GM12878 (cell line): Measurements from ENCODE around the gene SPG7. TPM values are rescaled to one million over a fixed set of nuclear protein-coding genes. Genes with fewer than 3 reads are reported as not detected.

Experiments
- ATAC-seq: fragments of 200-7000 bp; cut with Tn5 transposase; 3 replicates; pipeline ENCODE4 v1.9.1; 2020; ENCODE audit warnings: mild to moderate bottlenecking, moderate library complexity
- BruUV-seq: library from RNA; stranded (reverse); fragments of 400-500 nt; replicated peaks from 2 replicates; lab custom pipeline; 2021; lab: Mats Ljungman, UMichigan
- CTCF ChIA-PET: fragments of 300-600 bp; sonication (Branson Sonifier 250); formaldehyde crosslinking; extraction: SDS; loops from one replicate; lab custom pipeline; 2021; ENCODE audit warnings: inconsistent platforms; lab: Yijun Ruan, JAX
- POLR2A ChIA-PET: fragments of 350-600 bp; formaldehyde crosslinking; extraction: SDS; loops from one replicate; lab custom pipeline; 2021; ENCODE audit warnings: inconsistent platforms; lab: Charles Lee
- RAD21 ChIA-PET: fragments of 300-600 bp; sonication (Branson Sonifier 250); formaldehyde crosslinking; loops from one replicate; lab custom pipeline; 2023; ENCODE audit warnings: antibody characterized with exemption; ENCODE audit not compliant: unreplicated experiment; lab: Charles Lee
- SMC1A ChIA-PET: fragments of 300-600 bp; sonication (Branson Sonifier 250); formaldehyde crosslinking; loops from one replicate; lab custom pipeline; 2023; ENCODE audit not compliant: unreplicated experiment, uncharacterized antibody; lab: Charles Lee
- DNase-seq: peaks from one replicate; pipeline ENCODE4 v3.0.0-alpha.2; 2011; ENCODE audit warnings: low read depth, low spot score
- FAIRE-seq: peaks from 3 replicates; lab custom pipeline; 2011; peaks lifted over from hg19 to GRCh38; lab: Jason Lieb, UNC
- H2AFZ ChIP-seq: 2 replicates; pipeline ENCODE4 v1.6.0; 2011; ENCODE audit warnings: low read depth, low read length, control low read depth; ENCODE audit not compliant: control insufficient read depth
- H3K27ac ChIP-seq: 2 replicates; pipeline ENCODE4 v1.5.1; 2011; ENCODE audit warnings: control low read depth; ENCODE audit not compliant: control insufficient read depth, insufficient read depth
- H3K27me3 ChIP-seq, 2 experiments: replicated peaks in 1 of 2; 2 replicates each; pipeline versions ENCODE4 v1.6.0 to v1.6.1; 2011; ENCODE audit warnings: low read length in 1 of 2; ENCODE audit not compliant: control insufficient read depth in 2 of 2, insufficient read depth in 2 of 2
- H3K36me3 ChIP-seq, 2 experiments: 2 replicates each; pipeline ENCODE4 v1.5.1; 2011; ENCODE audit warnings: low read length in 1 of 2; ENCODE audit not compliant: control insufficient read depth in 2 of 2, insufficient read depth in 2 of 2
- H3K4me1 ChIP-seq: 2 replicates; pipeline ENCODE4 v1.6.1; 2011; ENCODE audit warnings: mild to moderate bottlenecking, low read length, moderate library complexity, mixed read lengths; ENCODE audit not compliant: control insufficient read depth, insufficient read depth
- H3K4me2 ChIP-seq: 2 replicates; pipeline ENCODE4 v1.6.0; 2011; ENCODE audit warnings: control low read depth; ENCODE audit not compliant: control insufficient read depth, insufficient read depth
- H3K4me3 ChIP-seq: fragments of 200-600 bp; sonication (generic); 2 replicates; pipeline ENCODE4 v1.5.1; 2016
- H3K79me2 ChIP-seq: 2 replicates; pipeline ENCODE4 v1.6.0; 2011; ENCODE audit warnings: low read length; ENCODE audit not compliant: control insufficient read depth, insufficient read depth
- H3K9ac ChIP-seq: 2 replicates; pipeline ENCODE4 v1.8.0; 2011; ENCODE audit warnings: low read length, control low read depth, mixed read lengths; ENCODE audit not compliant: control insufficient read depth, insufficient read depth
- H3K9me3 ChIP-seq: replicated peaks from 3 replicates; pipeline ENCODE4 v1.5.1; 2011; ENCODE audit warnings: mild to moderate bottlenecking, low read length; ENCODE audit not compliant: control insufficient read depth, insufficient read depth
- H4K20me1 ChIP-seq: 2 replicates; pipeline ENCODE4 v1.6.0; 2011; ENCODE audit not compliant: control insufficient read depth, insufficient read depth
- CREM ChIP-seq: IDR thresholded peaks from 2 replicates; pipeline ENCODE4 v1.6.1; 2014; ENCODE audit warnings: antibody characterized with exemption, low read depth
- CUX1 ChIP-seq: IDR thresholded peaks from 2 replicates; pipeline ENCODE4 v1.6.1; 2012; ENCODE audit warnings: improper control_type of control experiment, low read depth, low read length; ENCODE audit not compliant: insufficient replicate concordance
- EGR1 ChIP-seq, 2 experiments: IDR thresholded peaks; 1 replicate in 1 of 2; 2 replicates in 1 of 2; pipeline ENCODE4 v1.6.1; 2011 to 2012; ENCODE audit warnings: low read depth in 2 of 2, low read length in 2 of 2, borderline replicate concordance in 1 of 2, mild to moderate bottlenecking in 1 of 2, moderate library complexity in 1 of 2
- ELK1 ChIP-seq: IDR thresholded peaks from 2 replicates; pipeline ENCODE4 v1.6.1; 2012; ENCODE audit warnings: low read depth, low read length, improper control_type of control experiment
- HDAC2 ChIP-seq: fragments of 200-600 bp; sonication (generic); IDR thresholded peaks from 2 replicates; pipeline ENCODE4 v1.6.1; 2017
- IRF3 ChIP-seq: fragments of 450-650 bp; IDR thresholded peaks from 2 replicates; pipeline ENCODE4 v1.6.1; 2014; ENCODE audit warnings: mild to moderate bottlenecking
- MEF2B ChIP-seq: fragments of 450-650 bp; IDR thresholded peaks from 2 replicates; pipeline ENCODE4 v1.6.1; 2018; ENCODE audit warnings: mild to moderate bottlenecking, moderate library complexity; ENCODE audit not compliant: partially characterized antibody, poor library complexity, severe bottlenecking
- MXI1 ChIP-seq: fragments of 150-350 bp; IDR thresholded peaks from 2 replicates; pipeline ENCODE4 v1.6.1; 2011; ENCODE audit warnings: low read depth, mild to moderate bottlenecking, inconsistent platforms, low read length, improper control_type of control experiment
- NR2C2 ChIP-seq: IDR thresholded peaks from 2 replicates; pipeline ENCODE4 v1.6.1; 2011; ENCODE audit warnings: borderline replicate concordance, low read depth; ENCODE audit not compliant: control insufficient read depth, insufficient read length
- NR2F1 ChIP-seq: fragments of 450-650 bp; conservative IDR thresholded peaks from 2 replicates; pipeline ENCODE4 v1.6.1; 2017; ENCODE audit warnings: mild to moderate bottlenecking
- SP1 ChIP-seq: IDR thresholded peaks from one replicate; pipeline ENCODE4 v1.6.1; 2011; ENCODE audit warnings: low read depth, low read length
- TAF1 ChIP-seq: IDR thresholded peaks from 2 replicates; pipeline ENCODE4 v1.6.1; 2011; ENCODE audit warnings: mild to moderate bottlenecking, low read depth, low read length, borderline replicate concordance
- TCF7 ChIP-seq: IDR thresholded peaks from 2 replicates; pipeline ENCODE4 v1.6.1; 2014; ENCODE audit warnings: antibody characterized with exemption, borderline replicate concordance
- ZNF274 ChIP-seq: IDR thresholded peaks from one replicate; pipeline ENCODE4 v1.8.0; 2011; ENCODE audit not compliant: insufficient read length, insufficient read depth
- WGBS: methylation state at CpG from one replicate; pipeline ENCODE4 v1.1.6; 2016; ENCODE audit warnings: low lambda C conversion rate; ENCODE audit not compliant: insufficient replicate concordance, insufficient coverage; ENCODE audit errors: missing lambda C conversion rate; 5-methylcytosine and 5-hydroxymethylcytosine counted together
- in situ Hi-C: fragments of 300-500 bp; cut with MboI; formaldehyde crosslinking; loops from 9 replicates; pipeline ENCODE4 v1.14.3; 2018; ENCODE audit warnings: mixed read lengths
- intact Hi-C: fragments of 100-400 bp; cut with micrococcal nuclease; formaldehyde crosslinking; loops from one replicate; pipeline ENCODE4 v1.14.2; 2022; ENCODE audit not compliant: unreplicated experiment
- polyA plus RNA-seq, 11 experiments: library from polyadenylated mRNA; depleted of rRNA in 4 of 11; unstranded in 6 of 11; stranded (reverse) in 5 of 11; fragments of >200 nt; fragmentation: Nextera tagmentation in 4 of 11; fragmentation: Illumina TruSeq in 1 of 11; extraction: Ambion mirVana in 4 of 11; extraction: Trizol in 1 of 11; gene quantifications; 1 replicate in 1 of 11; 2 replicates in 10 of 11; pipeline versions ENCODE4 v1.2.1 to v1.2.3, GENCODE V29; 2011 to 2016; ENCODE audit warnings: inconsistent platforms in 2 of 11, missing spikeins in 2 of 11, low read depth in 1 of 11
- total RNA-seq, 4 experiments: library from RNA; depleted of rRNA in 3 of 4; stranded (reverse); fragments of >200 nt in 3 of 4; fragmentation: Illumina TruSeq in 1 of 4; extraction: Trizol in 1 of 4; gene quantifications; 2 replicates each; pipeline versions ENCODE4 v1.2.1 to v1.2.3, GENCODE V29; 2013 to 2021

Gene SPG7
- total and polyA plus RNA-seq, 10 of the 15 experiments (the other 5 are each of a cell fraction or from before 2014, with no cell fraction given): 5.9 to 75.9 (median 52.5) TPM

GRCh38 chr16:89473791-89474414, 34.3 kb upstream of the SPG7 start:
- H3K4me1 ChIP-seq: peaks cover 33% of the 10 kb centered on the region
- no peak for FAIRE-seq
- in situ Hi-C loops: no loop called here
- intact Hi-C loops: no loop called here
- TF ChIP-seq TCF7 (no peak), HDAC2 (no peak), CREM (no peak), ELK1 (no peak), NR2C2 (no peak), SP1 (no peak), CUX1 (no peak), EGR1 (IDR thresholded peaks at IDR 0.05; ENCODE audit: borderline replicate concordance in 1 of 2, low read depth in 2 of 2, low read length in 2 of 2) (no peak), IRF3 (no peak), ZNF274 (no peak), MEF2B (no peak), TAF1 (no peak), NR2F1 (no peak), MXI1 (no peak)
- TF ChIP-seq, all 136 proteins: peak for 0
- DNase-seq: no peak
- H3K79me2 ChIP-seq: peaks cover 93% of the 10 kb centered on the region
- no peaks in the 10 kb centered on the region for H3K27me3 ChIP-seq
- H3K36me3 ChIP-seq: peaks cover 0 to 1% of the 10 kb centered on the region in 2 experiments; a peak in 2 of 4 replicates
- ChIA-PET CTCF (interaction anchor here (1.1 kb wide), 1 partner anchor 9 kb away, joined by 4 read pairs; no protein-coding TSS in a partner anchor), POLR2A (interaction anchor here (1.0 to 1.9 kb wide), 3 partner anchors 10 to 53 kb away, joined by 3 to 5 read pairs (median 3); no protein-coding TSS in a partner anchor), RAD21 (no interaction called here), SMC1A (interaction anchor here (0.8 to 1.4 kb wide), 2 partner anchors 9 kb away, joined by 3 read pairs; no protein-coding TSS in a partner anchor)
- BruUV-seq: no TSS peak
- H4K20me1 ChIP-seq: peaks cover 39% of the 10 kb centered on the region
- no peaks in the 10 kb centered on the region for H3K9me3 ChIP-seq
- no peak for ATAC-seq
- no peak overlapping the region for H3K27ac ChIP-seq
- H3K9ac ChIP-seq: no peak overlapping the region
- 89% methylated on average over 9 of the region's 9 CpGs for WGBS
- H2AFZ ChIP-seq: no peak overlapping the region
- H3K4me2 ChIP-seq: no peak overlapping the region
- H3K4me3 ChIP-seq: no peak overlapping the region
